PC-3 (cell line): ENCODE measurements around the gene OR10J1. TPM values are rescaled to one million over a fixed set of nuclear protein-coding genes. Genes with fewer than 3 reads are reported as not detected.

Source experiments
- ATAC-seq: fragments of 200-7000 bp; cut with Tn5 transposase; 2 replicates; pipeline ENCODE4 v1.9.1; 2020; ENCODE audit warnings: mild to moderate bottlenecking, moderate library complexity
- BruUV-seq: library from RNA; stranded (reverse); fragments of 400-500 nt; replicated peaks from 2 replicates; lab custom pipeline; 2021; lab: Mats Ljungman, UMichigan
- CTCF ChIA-PET: fragments of 300-600 bp; sonication (Branson Sonifier 250); formaldehyde crosslinking; loops from one replicate; lab custom pipeline; 2022; ENCODE audit warnings: antibody characterized with exemption; lab: Charles Lee
- POLR2A ChIA-PET: fragments of 300-600 bp; sonication (Branson Sonifier 250); formaldehyde crosslinking; loops from one replicate; lab custom pipeline; 2022; ENCODE audit warnings: antibody characterized with exemption; ENCODE audit not compliant: unreplicated experiment; lab: Charles Lee
- DNase-seq: peaks from one replicate; pipeline ENCODE4 v3.0.0-alpha.2; 2015
- H2AFZ ChIP-seq: fragments of 300-600 bp; sonication (generic); 2 replicates; pipeline ENCODE4 v1.6.0; 2016; ENCODE audit warnings: antibody characterized with exemption, low read length
- H3F3A ChIP-seq: fragments of 300-600 bp; sonication (generic); one replicate; pipeline ENCODE4 v1.6.0; 2017; ENCODE audit warnings: antibody characterized with exemption, low read length, control low read depth, mild to moderate bottlenecking; ENCODE audit not compliant: unreplicated experiment
- H3K27ac ChIP-seq: fragments of 300-600 bp; sonication (generic); 2 replicates; pipeline ENCODE4 v1.5.1; 2016; ENCODE audit warnings: mild to moderate bottlenecking, low read length
- H3K27me3 ChIP-seq: fragments of 300-600 bp; sonication (generic); 2 replicates; pipeline ENCODE4 v1.6.1; 2016; ENCODE audit warnings: low read length, mixed read lengths
- H3K36me3 ChIP-seq: fragments of 300-600 bp; sonication (generic); 2 replicates; pipeline ENCODE4 v1.6.1; 2016; ENCODE audit warnings: low read depth, mixed run types, low read length, mixed read lengths
- H3K4me1 ChIP-seq: fragments of 300-600 bp; sonication (generic); 2 replicates; pipeline ENCODE4 v1.5.1; 2016; ENCODE audit warnings: low read length; ENCODE audit not compliant: insufficient read depth
- H3K4me2 ChIP-seq: fragments of 300-600 bp; sonication (generic); 2 replicates; pipeline ENCODE4 v1.6.0; 2016; ENCODE audit warnings: low read length
- H3K4me3 ChIP-seq: fragments of 300-600 bp; sonication (generic); 2 replicates; pipeline ENCODE4 v1.5.1; 2016; ENCODE audit warnings: mild to moderate bottlenecking, low read length, mixed read lengths
- H3K79me2 ChIP-seq: fragments of 300-600 bp; sonication (generic); 2 replicates; pipeline ENCODE4 v1.6.1; 2017; ENCODE audit warnings: low read length, mixed read lengths
- H3K9ac ChIP-seq: fragments of 300-600 bp; sonication (generic); 2 replicates; pipeline ENCODE4 v1.6.0; 2016; ENCODE audit warnings: mild to moderate bottlenecking, low read length
- H3K9me2 ChIP-seq: fragments of 300-600 bp; sonication (generic); replicated peaks from 2 replicates; pipeline ENCODE4 v1.6.1; 2016; ENCODE audit warnings: mixed run types, low read length, mixed read lengths
- H3K9me3 ChIP-seq: fragments of 300-600 bp; sonication (generic); 2 replicates; pipeline ENCODE4 v1.6.1; 2016; ENCODE audit warnings: low read length, mixed read lengths
- H4K20me1 ChIP-seq: fragments of 300-600 bp; sonication (generic); 2 replicates; pipeline ENCODE4 v1.6.1; 2016; ENCODE audit warnings: low read length, mixed read lengths
- EZH2 ChIP-seq: fragments of 300-600 bp; sonication (generic); IDR thresholded peaks from one replicate; pipeline ENCODE4 v1.6.1; 2017; ENCODE audit warnings: antibody characterized with exemption, mild to moderate bottlenecking, low read length; ENCODE audit not compliant: unreplicated experiment
- EZH2phosphoT487 ChIP-seq: fragments of 300-600 bp; sonication (generic); IDR thresholded peaks from 2 replicates; pipeline ENCODE4 v1.6.1; 2018; ENCODE audit warnings: mild to moderate bottlenecking, antibody characterized with exemption, low read length, borderline replicate concordance
- intact Hi-C: fragments of 100-400 bp; cut with micrococcal nuclease; formaldehyde crosslinking; loops from 2 replicates; pipeline ENCODE4 v1.9.0; 2023
- total RNA-seq: library from RNA; depleted of rRNA; stranded (reverse); fragments of >200 nt; gene quantifications from 2 replicates; pipeline ENCODE4 v1.2.3, GENCODE V29; 2014
- TF ChIP-seq, protein P1 (sequence below): fragments of 300-600 bp; sonication (generic); conservative IDR thresholded peaks from 2 replicates; pipeline ENCODE4 v1.5.1; 2017; ENCODE audit warnings: antibody characterized with exemption, low read depth, mild to moderate bottlenecking, low read length

OR10J1 gene
- total RNA-seq, 1 experiment from 2014 or later, result not detected

- Histone ChIP-seq H4K20me1 (no peaks in the 10 kb centered on the region), H2AFZ (no peak overlapping the region), H3K9ac (no peak overlapping the region), H3K9me2 (no peaks in the 10 kb centered on the region), H3K79me2 (no peaks in the 10 kb centered on the region), H3K36me3 (no peaks in the 10 kb centered on the region), H3F3A (no peaks in the 10 kb centered on the region), H3K4me3 (no peak overlapping the region), H3K4me2 (no peak overlapping the region), H3K4me1 (no peaks in the 10 kb centered on the region), H3K27me3 (peaks cover 25% of the 10 kb centered on the region), H3K27ac (no peak overlapping the region), H3K9me3 (no peaks in the 10 kb centered on the region)
- ChIA-PET CTCF (no interaction called here), POLR2A (no interaction called here)
- BruUV-seq, result no TSS peak
- ATAC-seq, result no peak
- DNase-seq, result no peak
- intact Hi-C loops, result no loop called here
- no peak for TF ChIP-seq EZH2
- TF ChIP-seq EZH2phosphoT487, result no peak
- TF ChIP-seq, protein P1, sequence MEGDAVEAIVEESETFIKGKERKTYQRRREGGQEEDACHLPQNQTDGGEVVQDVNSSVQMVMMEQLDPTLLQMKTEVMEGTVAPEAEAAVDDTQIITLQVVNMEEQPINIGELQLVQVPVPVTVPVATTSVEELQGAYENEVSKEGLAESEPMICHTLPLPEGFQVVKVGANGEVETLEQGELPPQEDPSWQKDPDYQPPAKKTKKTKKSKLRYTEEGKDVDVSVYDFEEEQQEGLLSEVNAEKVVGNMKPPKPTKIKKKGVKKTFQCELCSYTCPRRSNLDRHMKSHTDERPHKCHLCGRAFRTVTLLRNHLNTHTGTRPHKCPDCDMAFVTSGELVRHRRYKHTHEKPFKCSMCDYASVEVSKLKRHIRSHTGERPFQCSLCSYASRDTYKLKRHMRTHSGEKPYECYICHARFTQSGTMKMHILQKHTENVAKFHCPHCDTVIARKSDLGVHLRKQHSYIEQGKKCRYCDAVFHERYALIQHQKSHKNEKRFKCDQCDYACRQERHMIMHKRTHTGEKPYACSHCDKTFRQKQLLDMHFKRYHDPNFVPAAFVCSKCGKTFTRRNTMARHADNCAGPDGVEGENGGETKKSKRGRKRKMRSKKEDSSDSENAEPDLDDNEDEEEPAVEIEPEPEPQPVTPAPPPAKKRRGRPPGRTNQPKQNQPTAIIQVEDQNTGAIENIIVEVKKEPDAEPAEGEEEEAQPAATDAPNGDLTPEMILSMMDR, result no peak
Observed at GRCh38 chr1:159441360-159441759, 1.8 kb downstream of the OR10J1 start.

DNA sequence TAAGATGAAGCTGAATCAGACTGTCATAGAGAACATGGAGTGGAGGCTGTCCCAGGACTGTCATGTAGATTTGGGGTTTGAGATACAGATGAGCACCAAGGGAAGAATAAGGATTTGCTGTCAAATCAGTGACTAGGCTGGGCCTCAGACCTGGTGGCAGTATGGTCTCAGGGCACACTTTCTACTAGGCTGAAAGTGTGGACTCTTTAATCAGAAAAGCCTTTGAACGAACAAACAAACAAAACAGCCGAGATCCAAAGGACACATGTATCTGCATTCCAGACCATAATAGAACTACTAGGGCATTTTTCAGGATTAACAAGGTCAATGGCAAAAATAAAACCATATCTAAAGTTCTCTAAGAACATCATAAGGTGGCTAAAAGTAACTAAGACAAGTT lies 2.9 kb downstream of the OR10J1 start:
- intact Hi-C loops, result no loop called here
- H3K27ac ChIP-seq, result no peak overlapping the region
- ChIA-PET POLR2A (no interaction called here), CTCF (no interaction called here)
- H3K4me3 ChIP-seq, result no peak overlapping the region
- H3K4me1 ChIP-seq, result no peaks in the 10 kb centered on the region
- ATAC-seq (no peak), DNase-seq (no peak)
- no peaks in the 10 kb centered on the region for H4K20me1 ChIP-seq
- H3K27me3 ChIP-seq, result peaks cover 20% of the 10 kb centered on the region
- no peaks in the 10 kb centered on the region for H3K9me3 ChIP-seq
- H3K79me2 ChIP-seq, result no peaks in the 10 kb centered on the region
- TF ChIP-seq EZH2, result no peak
- TF ChIP-seq EZH2phosphoT487, result no peak
- TF ChIP-seq, protein P1, result no peak
- no peak overlapping the region for H3K9ac ChIP-seq
- no peak overlapping the region for H2AFZ ChIP-seq
- no peaks in the 10 kb centered on the region for H3F3A ChIP-seq
- H3K4me2 ChIP-seq, result no peak overlapping the region
- no TSS peak for BruUV-seq
- H3K9me2 ChIP-seq, result no peaks in the 10 kb centered on the region
- H3K36me3 ChIP-seq, result no peaks in the 10 kb centered on the region

- Histone ChIP-seq H2AFZ (no peak overlapping the region), H3K27me3 (peaks cover 13% of the 10 kb centered on the region), H3K9me2 (no peaks in the 10 kb centered on the region), H3K79me2 (no peaks in the 10 kb centered on the region), H3K9me3 (no peaks in the 10 kb centered on the region), H3K9ac (no peak overlapping the region), H3K27ac (no peak overlapping the region), H3F3A (no peaks in the 10 kb centered on the region), H4K20me1 (no peaks in the 10 kb centered on the region), H3K36me3 (no peaks in the 10 kb centered on the region), H3K4me2 (no peak overlapping the region), H3K4me3 (no peak overlapping the region), H3K4me1 (no peaks in the 10 kb centered on the region)
- intact Hi-C loops, result no loop called here
- POLR2A ChIA-PET, result no interaction called here
- CTCF ChIA-PET, result no interaction called here
- ATAC-seq (no peak), DNase-seq (no peak)
- no TSS peak for BruUV-seq
- TF ChIP-seq, protein P1, result no peak
- TF ChIP-seq EZH2phosphoT487, result no peak
- TF ChIP-seq EZH2, result no peak
Observed at GRCh38 chr1:159443066-159443750, 3.7 kb downstream of the OR10J1 start.
